Activated CD8-positive, alpha-beta T cell treated with anti-CD3 and anti-CD28 coated beads for 36 hours (primary cell): ENCODE measurements around the gene NLGN1. TPM values are rescaled to one million over a fixed set of nuclear protein-coding genes. Genes with fewer than 3 reads are reported as not detected.

Experiments
- ATAC-seq: fragments of 200-7000 bp; cut with Tn5 transposase; one replicate; pipeline ENCODE4 v1.10.0; 2021; ENCODE audit warnings: mild to moderate bottlenecking, moderate library complexity
- CTCF ChIA-PET: fragments of 350-600 bp; sonication (Branson Sonifier 250); formaldehyde crosslinking; loops from one replicate; lab custom pipeline; 2021; ENCODE audit warnings: antibody characterized with exemption; lab: Charles Lee
- POLR2A ChIA-PET: fragments of 350-600 bp; sonication (Branson Sonifier 250); formaldehyde crosslinking; loops from one replicate; lab custom pipeline; 2021; ENCODE audit warnings: antibody characterized with exemption; lab: Charles Lee
- DNase-seq: peaks from one replicate; pipeline ENCODE4 v3.0.0-alpha.2; 2020
- H3K27ac Mint-ChIP-seq: one replicate; pipeline ENCODE4 v1.8.0; 2021; ENCODE audit warnings: mild to moderate bottlenecking, mixed read lengths
- H3K27me3 Mint-ChIP-seq: one replicate; pipeline ENCODE4 v1.8.0; 2021; ENCODE audit warnings: mixed read lengths
- H3K36me3 Mint-ChIP-seq: one replicate; pipeline ENCODE4 v1.8.0; 2021; ENCODE audit warnings: low read depth, mixed read lengths
- H3K4me1 Mint-ChIP-seq: one replicate; pipeline ENCODE4 v1.8.0; 2021; ENCODE audit warnings: low read depth, mixed read lengths
- H3K4me3 Mint-ChIP-seq: one replicate; pipeline ENCODE4 v1.8.0; 2021; ENCODE audit warnings: mild to moderate bottlenecking, moderate library complexity, mixed read lengths
- H3K9me3 Mint-ChIP-seq: one replicate; pipeline ENCODE4 v1.8.0; 2021; ENCODE audit warnings: mixed read lengths
- CTCF ChIP-seq: fragments of 200-600 bp; IDR thresholded peaks from one replicate; pipeline ENCODE4 v1.8.0; 2022; ENCODE audit warnings: antibody characterized with exemption, mild to moderate bottlenecking
- intact Hi-C: fragments of 100-400 bp; cut with micrococcal nuclease; formaldehyde crosslinking; loops from one replicate; pipeline ENCODE4 v1.10.0; 2022
- total RNA-seq, 2 experiments: library from RNA; stranded (reverse); gene quantifications; one replicate each; pipeline ENCODE4 v1.2.3, GENCODE V29; 2021

Gene NLGN1
- total RNA-seq, 2 experiments from 2014 or later, result not detected

DNA sequence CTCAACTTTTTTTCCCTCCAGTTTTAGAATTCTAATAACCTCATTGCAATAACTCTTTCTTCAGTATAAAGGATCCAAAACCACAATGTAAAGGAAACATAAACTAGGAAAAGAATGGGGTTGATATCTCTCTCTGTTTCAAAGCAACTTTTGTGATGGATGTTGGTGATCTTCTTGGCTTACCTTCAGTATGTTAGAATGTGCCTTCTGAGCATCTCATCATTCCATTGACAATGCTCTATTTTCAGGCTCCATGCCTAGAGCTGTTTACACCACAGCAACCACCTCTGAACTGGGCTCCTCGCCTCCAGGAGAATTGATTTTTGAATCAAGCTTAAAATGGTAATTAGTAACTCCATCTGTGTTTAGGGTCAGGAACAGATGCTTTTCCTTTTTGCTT lies 6.6 kb downstream of the NLGN1 start:
- ChIA-PET CTCF (no interaction called here), POLR2A (no interaction called here)
- no peak for TF ChIP-seq CTCF
- no peaks in the 10 kb centered on the region for H3K4me1 Mint-ChIP-seq
- peaks cover 9% of the 10 kb centered on the region for H3K27me3 Mint-ChIP-seq
- H3K36me3 Mint-ChIP-seq, result no peaks in the 10 kb centered on the region
- intact Hi-C loops, result no loop called here
- no peak overlapping the region for H3K4me3 Mint-ChIP-seq
- no peak overlapping the region for H3K27ac Mint-ChIP-seq
- H3K9me3 Mint-ChIP-seq, result no peaks in the 10 kb centered on the region
- DNase-seq (no peak), ATAC-seq (no peak)

- ChIA-PET CTCF (no interaction called here), POLR2A (no interaction called here)
- H3K9me3 Mint-ChIP-seq, result no peaks in the 10 kb centered on the region
- H3K36me3 Mint-ChIP-seq, result no peaks in the 10 kb centered on the region
- DNase-seq, result no peak
- intact Hi-C loops, result no loop called here
- no peak overlapping the region for H3K4me3 Mint-ChIP-seq
- TF ChIP-seq CTCF, result no peak
- H3K27me3 Mint-ChIP-seq, result no peaks in the 10 kb centered on the region
- H3K4me1 Mint-ChIP-seq, result no peaks in the 10 kb centered on the region
- no peak overlapping the region for H3K27ac Mint-ChIP-seq
- ATAC-seq, result no peak
Observed at GRCh38 chr3:173410436-173410835, 12.9 kb downstream of the NLGN1 start.

DNA sequence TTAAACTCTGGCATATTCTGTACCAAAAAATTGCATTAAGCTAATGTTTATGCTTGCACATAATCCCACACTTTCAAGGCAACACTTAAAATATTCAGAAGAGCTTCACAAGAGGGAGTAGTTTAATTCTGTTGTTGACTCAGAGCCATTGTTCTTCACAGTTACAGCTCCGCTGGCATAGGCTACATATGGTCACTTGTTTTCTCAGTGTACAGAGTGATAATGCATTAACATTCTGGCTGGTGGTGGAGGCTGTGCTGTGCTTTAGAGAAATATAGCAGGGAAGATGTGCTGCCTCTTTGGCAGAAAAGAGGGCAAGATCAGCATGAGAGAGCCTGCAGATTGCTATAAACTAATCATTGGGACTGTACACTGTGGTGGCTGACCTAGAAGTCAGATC lies 13.3 kb downstream of the NLGN1 start:
- H3K4me1 Mint-ChIP-seq, result no peaks in the 10 kb centered on the region
- H3K27me3 Mint-ChIP-seq, result no peaks in the 10 kb centered on the region
- TF ChIP-seq CTCF, result no peak
- no peak overlapping the region for H3K4me3 Mint-ChIP-seq
- no peak overlapping the region for H3K27ac Mint-ChIP-seq
- ChIA-PET POLR2A (no interaction called here), CTCF (interaction anchor here (1.3 kb wide), 1 partner anchor 141 kb away, joined by 3 read pairs; no protein-coding TSS in a partner anchor)
- no peak for ATAC-seq
- H3K9me3 Mint-ChIP-seq, result no peaks in the 10 kb centered on the region
- DNase-seq, result no peak
- H3K36me3 Mint-ChIP-seq, result no peaks in the 10 kb centered on the region
- intact Hi-C loops, result no loop called here

DNA sequence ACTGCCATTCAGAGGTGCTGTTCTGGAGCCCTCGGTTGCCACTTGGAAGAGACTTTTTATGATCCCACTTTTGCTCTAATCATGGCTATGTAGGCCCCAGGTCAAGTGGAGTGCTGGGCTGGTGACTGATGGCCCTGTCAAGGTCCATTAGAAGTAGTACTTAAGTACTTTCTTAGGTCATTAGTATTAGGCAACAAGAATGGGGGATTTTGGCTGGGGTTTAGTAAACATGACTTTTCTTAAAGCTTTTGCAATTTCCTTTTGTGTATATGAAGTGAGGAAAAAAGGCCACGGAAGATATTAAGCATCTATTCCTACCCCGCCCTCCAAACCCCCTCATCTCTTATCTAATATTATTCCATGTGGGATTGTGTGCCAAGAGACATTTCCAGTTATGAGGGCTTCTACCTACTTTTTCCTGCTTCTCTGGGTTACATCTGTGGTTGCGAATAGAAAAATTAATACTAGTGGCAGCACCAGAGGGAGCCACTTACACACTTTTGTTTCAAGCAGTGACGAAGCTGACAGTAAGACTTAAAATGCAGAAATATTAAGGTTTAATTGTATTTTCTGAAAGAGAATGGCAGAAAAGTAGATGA lies 13.9 kb downstream of the NLGN1 start:
- CTCF ChIA-PET, result interaction anchor here (1.3 kb wide), 1 partner anchor 141 kb away, joined by 3 read pairs; no protein-coding TSS in a partner anchor
- POLR2A ChIA-PET, result no interaction called here
- Mint-ChIP-seq H3K4me3 (no peak overlapping the region), H3K27ac (no peak overlapping the region), H3K4me1 (no peaks in the 10 kb centered on the region), H3K36me3 (no peaks in the 10 kb centered on the region), H3K27me3 (no peaks in the 10 kb centered on the region), H3K9me3 (no peaks in the 10 kb centered on the region)
- DNase-seq, result no peak
- ATAC-seq, result no peak
- no peak for TF ChIP-seq CTCF
- intact Hi-C loops, result no loop called here

DNA sequence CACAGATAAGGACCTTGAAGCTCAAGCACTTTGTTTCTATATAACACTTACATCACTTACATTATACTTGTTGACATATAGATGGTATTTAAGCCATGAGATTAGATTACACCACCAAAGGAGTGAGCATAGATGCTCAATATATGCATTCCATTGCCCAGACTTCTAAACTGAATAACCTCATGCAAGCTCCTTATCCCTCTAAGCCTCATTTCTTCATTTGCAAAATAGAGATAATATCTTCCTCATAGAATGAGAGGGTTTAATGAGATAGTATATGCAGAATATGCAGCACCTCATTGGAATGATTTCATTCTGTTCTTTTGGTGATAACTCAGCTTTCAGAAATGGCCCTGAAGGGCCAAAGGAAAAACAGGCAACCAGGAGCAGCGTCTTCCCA lies 18.5 kb downstream of the NLGN1 start:
- Mint-ChIP-seq H3K9me3 (no peaks in the 10 kb centered on the region), H3K27me3 (no peaks in the 10 kb centered on the region), H3K4me3 (no peak overlapping the region), H3K36me3 (no peaks in the 10 kb centered on the region), H3K4me1 (no peaks in the 10 kb centered on the region), H3K27ac (no peak overlapping the region)
- POLR2A ChIA-PET, result no interaction called here
- CTCF ChIA-PET, result no interaction called here
- intact Hi-C loops, result no loop called here
- TF ChIP-seq CTCF, result no peak
- DNase-seq (no peak), ATAC-seq (no peak)
